KMS-11 (cell line): ENCODE results near the gene SRP68.

Experiments
- H2AFZ ChIP-seq: fragments of 200-600 bp; sonication (generic); 2 replicates; pipeline ENCODE4 v1.6.1; 2016; ENCODE audit warnings: antibody characterized with exemption, mixed run types, low read depth
- H3K27ac ChIP-seq: fragments of 200-600 bp; sonication (generic); 2 replicates; pipeline ENCODE4 v1.6.1; 2016; ENCODE audit warnings: mild to moderate bottlenecking, mixed run types
- H3K27me3 ChIP-seq: fragments of 200-600 bp; sonication (generic); 2 replicates; pipeline ENCODE4 v1.6.1; 2017; ENCODE audit warnings: mild to moderate bottlenecking, low read depth, mixed run types, moderate library complexity; ENCODE audit not compliant: insufficient read depth
- H3K36me3 ChIP-seq: fragments of 200-600 bp; sonication (generic); 2 replicates; pipeline ENCODE4 v1.6.1; 2017; ENCODE audit warnings: mild to moderate bottlenecking, mixed run types; ENCODE audit not compliant: insufficient read depth
- H3K4me1 ChIP-seq: fragments of 200-600 bp; sonication (generic); 2 replicates; pipeline ENCODE4 v1.6.1; 2016; ENCODE audit warnings: mild to moderate bottlenecking, low read depth, mixed run types; ENCODE audit not compliant: poor library complexity, severe bottlenecking
- H3K4me2 ChIP-seq: fragments of 200-600 bp; sonication (generic); 2 replicates; pipeline ENCODE4 v1.7.0; 2016; ENCODE audit warnings: mild to moderate bottlenecking, mixed run types
- H3K4me3 ChIP-seq: fragments of 200-600 bp; sonication (generic); IDR thresholded peaks from 2 replicates; pipeline ENCODE4 v1.6.1; 2017; ENCODE audit warnings: low read depth, low read length, mixed read lengths; ENCODE audit not compliant: insufficient read depth
- H3K79me2 ChIP-seq: fragments of 200-600 bp; sonication (generic); 2 replicates; pipeline ENCODE4 v1.6.1; 2016; ENCODE audit warnings: low read depth, mixed run types; ENCODE audit not compliant: insufficient read depth
- H3K9ac ChIP-seq: fragments of 200-600 bp; sonication (generic); 2 replicates; pipeline ENCODE4 v1.6.1; 2016; ENCODE audit warnings: mild to moderate bottlenecking, mixed run types
- H4K20me1 ChIP-seq: fragments of 200-600 bp; sonication (generic); 2 replicates; pipeline ENCODE4 v1.6.1; 2016; ENCODE audit warnings: mild to moderate bottlenecking, mixed run types; ENCODE audit not compliant: insufficient read depth
- TF ChIP-seq, protein P1 (sequence below): fragments of 200-600 bp; sonication (generic); conservative IDR thresholded peaks from 2 replicates; pipeline ENCODE4 v1.6.1; 2017; ENCODE audit warnings: low read depth, mild to moderate bottlenecking, antibody characterized with exemption, low read length, moderate library complexity, mixed read lengths

Gene SRP68

DNA sequence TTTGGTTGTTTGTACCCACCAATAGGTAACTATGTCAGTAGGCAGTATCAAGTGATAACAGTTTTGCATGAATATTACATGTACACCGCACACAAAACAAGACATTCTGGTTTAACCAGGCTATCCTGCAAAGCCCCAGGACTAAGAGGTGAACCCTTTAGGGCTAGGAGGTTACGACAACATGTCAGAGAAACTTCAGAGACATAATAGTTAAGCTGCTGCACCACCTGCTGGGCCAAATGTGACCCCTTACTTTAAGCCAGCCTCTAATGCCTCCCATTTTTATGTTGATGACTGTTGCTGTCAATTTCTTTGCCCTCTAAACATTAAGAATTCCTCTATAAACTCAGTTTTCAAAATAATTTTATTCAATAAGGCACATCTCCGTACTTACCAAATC is 15.4 kb downstream of the SRP68 start:
- Histone ChIP-seq H3K4me2 (no peak overlapping the region), H3K9ac (no peak overlapping the region), H3K27me3 (no peaks in the 10 kb centered on the region), H3K36me3 (peaks cover 28% of the 10 kb centered on the region; the same call in 1 of the 2 replicates), H3K27ac (no peak overlapping the region), H3K79me2 (no peaks in the 10 kb centered on the region), H2AFZ (no peak overlapping the region), H3K4me3 (no peak overlapping the region), H3K4me1 (no peaks in the 10 kb centered on the region), H4K20me1 (no peaks in the 10 kb centered on the region)
- TF ChIP-seq, protein P1, sequence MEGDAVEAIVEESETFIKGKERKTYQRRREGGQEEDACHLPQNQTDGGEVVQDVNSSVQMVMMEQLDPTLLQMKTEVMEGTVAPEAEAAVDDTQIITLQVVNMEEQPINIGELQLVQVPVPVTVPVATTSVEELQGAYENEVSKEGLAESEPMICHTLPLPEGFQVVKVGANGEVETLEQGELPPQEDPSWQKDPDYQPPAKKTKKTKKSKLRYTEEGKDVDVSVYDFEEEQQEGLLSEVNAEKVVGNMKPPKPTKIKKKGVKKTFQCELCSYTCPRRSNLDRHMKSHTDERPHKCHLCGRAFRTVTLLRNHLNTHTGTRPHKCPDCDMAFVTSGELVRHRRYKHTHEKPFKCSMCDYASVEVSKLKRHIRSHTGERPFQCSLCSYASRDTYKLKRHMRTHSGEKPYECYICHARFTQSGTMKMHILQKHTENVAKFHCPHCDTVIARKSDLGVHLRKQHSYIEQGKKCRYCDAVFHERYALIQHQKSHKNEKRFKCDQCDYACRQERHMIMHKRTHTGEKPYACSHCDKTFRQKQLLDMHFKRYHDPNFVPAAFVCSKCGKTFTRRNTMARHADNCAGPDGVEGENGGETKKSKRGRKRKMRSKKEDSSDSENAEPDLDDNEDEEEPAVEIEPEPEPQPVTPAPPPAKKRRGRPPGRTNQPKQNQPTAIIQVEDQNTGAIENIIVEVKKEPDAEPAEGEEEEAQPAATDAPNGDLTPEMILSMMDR, result no peak

DNA sequence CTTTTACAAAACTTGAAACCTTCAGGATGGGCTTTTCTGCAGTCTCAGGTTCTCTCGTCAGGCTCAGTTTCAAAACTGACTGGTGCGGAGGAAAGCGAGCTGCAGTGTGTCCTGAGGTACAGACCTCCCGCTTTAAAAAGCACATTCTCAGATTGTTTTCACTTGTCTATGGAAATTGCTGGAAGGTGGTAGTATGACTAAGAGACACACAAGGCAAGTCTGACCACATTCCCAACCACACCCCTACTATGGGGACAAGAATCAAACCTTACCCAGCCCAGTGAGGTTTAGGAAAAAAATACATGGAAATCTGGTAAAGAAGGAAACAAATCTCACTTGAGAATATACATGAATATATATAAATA is 18.2 kb downstream of the SRP68 start:
- Histone ChIP-seq H3K36me3 (peaks cover 18% of the 10 kb centered on the region; the same call in 1 of the 2 replicates), H4K20me1 (no peaks in the 10 kb centered on the region), H3K9ac (no peak overlapping the region), H2AFZ (no peak overlapping the region), H3K27ac (no peak overlapping the region), H3K4me2 (no peak overlapping the region), H3K27me3 (no peaks in the 10 kb centered on the region), H3K4me1 (no peaks in the 10 kb centered on the region), H3K4me3 (no peak overlapping the region), H3K79me2 (no peaks in the 10 kb centered on the region)
- TF ChIP-seq, protein P1, result no peak

DNA sequence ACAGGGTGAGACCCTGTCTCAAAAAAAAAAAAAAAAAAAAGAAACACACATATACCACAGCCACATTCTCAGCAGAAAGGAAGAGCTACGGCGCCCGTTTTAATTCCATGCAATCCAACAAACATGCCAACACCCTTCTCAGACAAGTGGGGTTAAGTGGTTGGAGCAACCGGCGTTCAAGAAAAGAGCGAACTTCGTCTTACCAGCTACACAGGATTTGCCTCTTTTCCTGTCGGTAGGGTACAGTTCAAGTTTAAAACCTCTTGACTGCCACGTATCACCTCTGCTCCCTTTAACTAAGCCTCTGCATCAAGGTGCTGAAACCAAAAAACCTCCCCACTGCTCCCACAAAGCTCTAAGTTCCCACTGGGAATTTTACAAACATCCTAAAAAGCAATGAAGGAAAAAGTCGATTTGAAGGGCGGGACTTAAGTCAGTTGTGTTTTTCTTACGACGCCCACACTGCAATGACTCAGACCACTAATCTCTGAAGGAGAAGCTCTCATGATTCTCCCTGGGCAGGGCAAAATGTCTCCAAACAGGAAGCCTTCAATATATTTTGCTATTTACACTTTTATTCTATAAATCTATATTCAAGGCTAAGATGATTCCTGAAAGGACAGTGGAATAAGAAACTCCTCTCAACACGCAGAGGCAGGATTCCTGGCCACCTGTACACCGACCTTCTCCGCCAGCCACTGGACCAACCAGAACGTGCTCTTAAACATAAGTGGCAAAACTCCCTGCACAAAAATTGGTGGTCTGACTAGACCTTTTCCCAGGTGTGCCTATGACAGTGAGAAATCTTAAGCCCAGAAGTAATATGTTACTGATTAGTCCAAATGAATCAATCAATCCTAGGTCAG is 18.8 kb downstream of the SRP68 start:
- H3K27me3 ChIP-seq, result no peaks in the 10 kb centered on the region
- no peak overlapping the region for H3K9ac ChIP-seq
- H3K36me3 ChIP-seq, result peaks cover 22% of the 10 kb centered on the region; the same call in 1 of the 2 replicates
- no peak overlapping the region for H3K27ac ChIP-seq
- TF ChIP-seq, protein P1, result no peak
- no peaks in the 10 kb centered on the region for H3K4me1 ChIP-seq
- no peak overlapping the region for H3K4me3 ChIP-seq
- no peaks in the 10 kb centered on the region for H3K79me2 ChIP-seq
- no peak overlapping the region for H3K4me2 ChIP-seq
- no peak overlapping the region for H2AFZ ChIP-seq
- H4K20me1 ChIP-seq, result no peaks in the 10 kb centered on the region

DNA sequence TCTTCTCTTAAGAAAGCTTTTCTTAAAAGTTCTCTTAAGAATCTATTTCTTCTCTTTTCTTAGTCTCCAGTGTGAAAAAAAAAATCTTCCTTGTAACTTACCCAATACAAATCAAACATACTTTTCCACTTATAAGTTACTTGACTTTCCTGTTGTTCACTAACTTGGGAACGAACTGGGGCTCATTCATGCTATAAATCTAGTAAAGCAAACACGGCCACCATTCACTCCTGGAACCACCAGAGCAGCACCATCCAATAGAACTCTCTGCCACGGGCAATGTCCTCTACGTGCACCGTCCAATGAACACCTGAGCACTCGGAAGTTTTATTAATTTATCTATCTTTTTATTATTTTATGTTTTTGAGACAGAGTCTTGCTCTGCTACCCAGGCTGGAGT is 20.8 kb downstream of the SRP68 start:
- H3K36me3 ChIP-seq, result peaks cover 17% of the 10 kb centered on the region; the same call in 1 of the 2 replicates
- no peaks in the 10 kb centered on the region for H3K79me2 ChIP-seq
- H4K20me1 ChIP-seq, result no peaks in the 10 kb centered on the region
- no peak overlapping the region for H3K27ac ChIP-seq
- no peaks in the 10 kb centered on the region for H3K4me1 ChIP-seq
- TF ChIP-seq, protein P1, result no peak
- H2AFZ ChIP-seq, result no peak overlapping the region
- H3K4me3 ChIP-seq, result no peak overlapping the region
- no peak overlapping the region for H3K4me2 ChIP-seq
- H3K9ac ChIP-seq, result no peak overlapping the region
- no peaks in the 10 kb centered on the region for H3K27me3 ChIP-seq
